ENCODE data around the gene SH2D3C. TPM values are rescaled to one million over a fixed set of nuclear protein-coding genes. Genes with fewer than 3 reads are reported as not detected.
"Not testable (repeated sequence)": the region's sequence is repeated elsewhere in the genome, so short reads cannot be mapped to it uniquely, and the experiment has no call there.

The SH2D3C gene
- total RNA-seq, 1 donor from 2014 or later: 2.0 TPM

GRCh38 chr9:127783111-127784008 lies 4.9 kb upstream of the SH2D3C start:
- TF ChIP-seq, protein P1, sequence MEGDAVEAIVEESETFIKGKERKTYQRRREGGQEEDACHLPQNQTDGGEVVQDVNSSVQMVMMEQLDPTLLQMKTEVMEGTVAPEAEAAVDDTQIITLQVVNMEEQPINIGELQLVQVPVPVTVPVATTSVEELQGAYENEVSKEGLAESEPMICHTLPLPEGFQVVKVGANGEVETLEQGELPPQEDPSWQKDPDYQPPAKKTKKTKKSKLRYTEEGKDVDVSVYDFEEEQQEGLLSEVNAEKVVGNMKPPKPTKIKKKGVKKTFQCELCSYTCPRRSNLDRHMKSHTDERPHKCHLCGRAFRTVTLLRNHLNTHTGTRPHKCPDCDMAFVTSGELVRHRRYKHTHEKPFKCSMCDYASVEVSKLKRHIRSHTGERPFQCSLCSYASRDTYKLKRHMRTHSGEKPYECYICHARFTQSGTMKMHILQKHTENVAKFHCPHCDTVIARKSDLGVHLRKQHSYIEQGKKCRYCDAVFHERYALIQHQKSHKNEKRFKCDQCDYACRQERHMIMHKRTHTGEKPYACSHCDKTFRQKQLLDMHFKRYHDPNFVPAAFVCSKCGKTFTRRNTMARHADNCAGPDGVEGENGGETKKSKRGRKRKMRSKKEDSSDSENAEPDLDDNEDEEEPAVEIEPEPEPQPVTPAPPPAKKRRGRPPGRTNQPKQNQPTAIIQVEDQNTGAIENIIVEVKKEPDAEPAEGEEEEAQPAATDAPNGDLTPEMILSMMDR (IDR thresholded peaks at IDR 0.05; ENCODE audit: unreplicated experiment): no peak
- Mint-ChIP-seq H3K36me3 (ENCODE audit: insufficient read depth) (peaks cover 6% of the 10 kb centered on the region), H3K4me1 (ENCODE audit: low read depth) (peaks cover 6% of the 10 kb centered on the region), H3K27ac (no peak overlapping the region), H3K27me3 (no peaks in the 10 kb centered on the region), H3K4me3 (ENCODE audit: low read depth) (no peak overlapping the region), H3K9me3 (ENCODE audit: low read depth) (no peaks in the 10 kb centered on the region)
- no peak for DNase-seq (ENCODE audit: low spot score, unreplicated experiment)

DNA sequence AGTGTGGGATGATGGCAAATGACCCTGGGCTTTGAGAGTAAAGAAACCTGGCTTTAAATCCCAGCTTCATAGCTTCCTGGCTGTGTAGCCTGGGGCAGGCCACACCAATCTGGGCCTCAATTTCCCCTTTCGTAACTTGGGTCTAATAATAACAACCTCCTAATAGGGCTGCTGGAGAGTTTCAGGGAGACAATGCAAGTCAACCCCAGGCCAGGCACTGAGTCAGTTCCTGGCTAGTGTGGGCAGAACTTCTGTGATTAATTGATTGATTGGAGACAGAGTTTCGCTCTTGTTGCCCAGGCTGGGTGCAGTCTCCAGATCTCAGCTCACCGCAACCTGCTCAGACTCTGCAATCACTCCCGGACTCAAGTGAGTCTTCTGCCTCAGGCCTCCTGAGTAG lies 3.3 kb upstream of the SH2D3C start:
- TF ChIP-seq, protein P1 (IDR thresholded peaks at IDR 0.05; ENCODE audit: unreplicated experiment): no peak
- Mint-ChIP-seq H3K4me1 (ENCODE audit: low read depth) (peaks cover 3% of the 10 kb centered on the region), H3K36me3 (ENCODE audit: insufficient read depth) (no peaks in the 10 kb centered on the region), H3K9me3 (ENCODE audit: low read depth) (no peaks in the 10 kb centered on the region), H3K27ac (no peak overlapping the region), H3K4me3 (ENCODE audit: low read depth) (no peak overlapping the region), H3K27me3 (peaks cover 3% of the 10 kb centered on the region)
- no peak for DNase-seq (ENCODE audit: low spot score, unreplicated experiment)

DNA sequence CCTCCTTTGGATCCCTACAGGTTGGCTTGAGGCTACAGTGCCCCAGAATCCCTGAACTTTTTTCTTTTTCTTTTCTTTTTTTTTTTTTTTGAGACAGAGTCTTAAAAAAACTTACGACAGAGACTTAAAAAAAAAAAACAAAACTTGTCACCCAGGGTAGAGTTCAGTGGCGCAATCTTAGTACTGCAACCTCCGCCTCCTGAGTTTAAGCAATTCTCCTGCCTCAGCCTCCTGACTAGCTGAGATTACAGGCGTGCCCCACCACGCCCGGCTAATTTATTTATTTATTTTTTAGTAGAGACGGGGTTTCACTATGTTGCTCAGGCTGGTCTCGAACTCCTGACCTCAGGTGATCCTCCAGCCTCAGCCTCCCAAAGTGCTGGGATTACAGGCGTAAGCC lies 2.4 kb upstream of the SH2D3C start:
- DNase-seq (ENCODE audit: low spot score, unreplicated experiment); H3K27ac Mint-ChIP-seq; H3K4me3 Mint-ChIP-seq (ENCODE audit: low read depth); H3K36me3 Mint-ChIP-seq (ENCODE audit: insufficient read depth); H3K4me1 Mint-ChIP-seq (ENCODE audit: low read depth); H3K27me3 Mint-ChIP-seq; H3K9me3 Mint-ChIP-seq (ENCODE audit: low read depth): not testable (repeated sequence)

DNA sequence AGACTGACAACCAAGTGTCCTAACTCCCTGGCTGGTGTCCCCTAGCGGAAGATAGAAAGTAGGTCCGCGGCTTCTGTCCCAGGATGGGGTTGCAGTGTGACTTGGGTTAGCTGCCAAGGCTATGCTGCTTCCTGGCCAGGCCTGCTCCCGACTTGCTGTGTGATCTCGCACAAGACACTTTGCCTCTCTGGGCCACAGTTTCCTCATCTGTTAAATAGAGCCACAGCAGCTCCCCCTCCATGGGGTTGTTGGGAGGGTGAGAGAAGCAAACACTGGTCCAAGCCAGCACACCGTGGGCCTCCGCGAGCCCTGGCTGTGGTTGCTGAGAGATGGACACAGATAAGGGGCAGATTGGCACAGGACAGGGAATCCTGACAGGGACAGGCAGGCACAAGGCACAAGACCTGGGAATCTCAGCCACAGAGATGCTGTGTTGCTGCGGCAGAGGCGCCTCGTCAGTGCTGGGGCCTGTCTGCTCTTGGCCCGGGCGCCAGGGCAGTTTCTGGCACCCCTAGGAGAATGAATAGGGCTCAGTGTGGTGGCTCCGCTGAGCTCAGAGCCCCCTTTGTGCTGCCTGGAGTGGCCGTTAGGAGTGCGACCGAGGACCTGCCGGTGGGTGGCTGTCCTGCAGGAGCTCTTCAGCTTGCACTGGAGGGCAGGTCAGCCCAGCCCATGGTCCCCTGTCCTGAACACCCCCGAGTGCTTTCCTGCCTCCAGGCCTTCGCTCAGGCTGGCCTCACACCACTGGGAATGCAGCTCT lies 1.8 kb upstream of the SH2D3C start:
- Mint-ChIP-seq H3K27me3 (peaks cover 3% of the 10 kb centered on the region), H3K36me3 (ENCODE audit: insufficient read depth) (no peaks in the 10 kb centered on the region), H3K9me3 (ENCODE audit: low read depth) (no peaks in the 10 kb centered on the region), H3K4me3 (ENCODE audit: low read depth) (no peak overlapping the region), H3K4me1 (ENCODE audit: low read depth) (no peaks in the 10 kb centered on the region), H3K27ac (no peak overlapping the region)
- TF ChIP-seq, protein P1 (IDR thresholded peaks at IDR 0.05; ENCODE audit: unreplicated experiment): no peak
- no peak for DNase-seq (ENCODE audit: low spot score, unreplicated experiment)

DNA sequence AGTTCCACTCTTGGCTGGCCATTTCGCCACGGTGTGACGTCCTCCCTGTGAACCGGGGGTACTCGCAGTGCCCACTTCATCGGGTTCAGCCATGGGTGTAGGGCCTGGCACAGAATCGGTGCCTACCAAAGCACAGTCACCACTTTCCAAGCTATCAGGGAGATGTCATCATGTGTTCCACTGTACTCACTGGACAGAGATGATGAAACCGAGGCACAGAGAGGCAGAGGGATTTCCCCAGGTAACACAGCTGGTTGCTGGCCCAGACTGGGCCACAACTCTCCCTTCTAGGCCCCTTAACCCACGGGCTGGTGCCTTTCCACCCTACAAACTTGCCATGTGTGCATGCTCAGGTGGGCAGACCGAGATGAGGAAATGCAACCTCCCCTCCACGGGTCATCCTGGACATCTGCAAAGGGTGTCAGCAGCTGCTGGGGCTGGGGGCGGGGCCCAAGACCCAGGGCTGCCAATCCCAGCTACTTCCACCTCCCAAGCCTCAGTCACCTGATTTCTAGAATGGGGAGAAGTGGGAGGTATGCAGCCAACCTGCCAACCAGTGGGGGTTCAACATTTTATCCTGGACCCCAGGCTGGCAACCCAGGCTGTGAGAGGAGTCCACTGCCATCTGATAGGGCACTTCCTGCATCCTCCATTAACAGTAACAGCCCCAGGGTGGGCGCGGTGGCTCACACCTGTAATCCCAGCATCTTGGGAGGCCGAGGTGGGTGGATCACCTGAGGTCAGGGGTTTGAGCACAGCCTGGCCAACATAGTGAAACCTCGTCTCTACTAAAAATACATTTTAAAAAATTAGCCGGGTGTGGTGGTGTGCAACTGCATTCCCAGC lies 893 bp upstream of the SH2D3C start:
- TF ChIP-seq, protein P1 (IDR thresholded peaks at IDR 0.05; ENCODE audit: unreplicated experiment): no peak
- Mint-ChIP-seq H3K4me3 (ENCODE audit: low read depth) (no peak overlapping the region), H3K4me1 (ENCODE audit: low read depth) (no peaks in the 10 kb centered on the region), H3K27me3 (peaks cover 4% of the 10 kb centered on the region), H3K9me3 (ENCODE audit: low read depth) (no peaks in the 10 kb centered on the region), H3K27ac (no peak overlapping the region), H3K36me3 (ENCODE audit: insufficient read depth) (no peaks in the 10 kb centered on the region)
- DNase-seq (ENCODE audit: low spot score, unreplicated experiment): no peak
